BJ (cell line): ENCODE data around the gene MYLK2. TPM values are rescaled to one million over a fixed set of nuclear protein-coding genes. Genes with fewer than 3 reads are reported as not detected.

Source experiments
- CTCF ChIA-PET: fragments of 350-600 bp; formaldehyde crosslinking; extraction: SDS; loops from one replicate; lab custom pipeline; 2021; ENCODE audit warnings: antibody characterized with exemption, inconsistent platforms; lab: Yijun Ruan, JAX
- POLR2A ChIA-PET: fragments of 300-600 bp; sonication (Branson Sonifier 250); formaldehyde crosslinking; extraction: SDS; loops from one replicate; lab custom pipeline; 2021; ENCODE audit warnings: antibody characterized with exemption; lab: Charles Lee
- DNase-seq: peaks from one replicate; pipeline ENCODE4 v3.0.0-alpha.2; 2011; ENCODE audit warnings: low read depth
- H3K27me3 ChIP-seq: 2 replicates; pipeline ENCODE4 v1.6.0; 2011; ENCODE audit warnings: low read length; ENCODE audit not compliant: control insufficient read depth, insufficient read depth
- H3K36me3 ChIP-seq: 2 replicates; pipeline ENCODE4 v1.5.1; 2011; ENCODE audit warnings: low read length; ENCODE audit not compliant: control insufficient read depth, insufficient read depth
- H3K4me3 ChIP-seq: 2 replicates; pipeline ENCODE4 v1.5.1; 2011; ENCODE audit warnings: low read depth, mild to moderate bottlenecking, control low read depth, low read length
- CTCF ChIP-seq: IDR thresholded peaks from 2 replicates; pipeline ENCODE4 v1.5.1; 2011; ENCODE audit warnings: low read depth, mild to moderate bottlenecking, control low read depth, inconsistent platforms, low read length, moderate library complexity; ENCODE audit not compliant: insufficient read depth
- polyA plus RNA-seq: library from polyadenylated mRNA; depleted of rRNA; stranded (reverse); fragments of >200 nt; gene quantifications from 2 replicates; pipeline ENCODE4 v1.2.3, GENCODE V29; 2011

The MYLK2 gene
- polyA plus RNA-seq, 1 experiment: 0.10 TPM

- POLR2A ChIA-PET: no interaction called here
- CTCF ChIA-PET: interaction anchor here (1.2 to 2.5 kb wide), 3 partner anchors 16 to 222 kb away, joined by 3 to 16 read pairs (median 4); no protein-coding TSS in a partner anchor
- DNase-seq: no peak
- Histone ChIP-seq H3K4me3 (no peak overlapping the region), H3K36me3 (no peaks in the 10 kb centered on the region), H3K27me3 (peaks cover 37% of the 10 kb centered on the region)
- TF ChIP-seq CTCF: no peak
These were observed 49.9 kb downstream of the MYLK2 start for GRCh38 chr20:31868853-31869672.

- no peak for DNase-seq
- H3K27me3 ChIP-seq: peaks cover 36% of the 10 kb centered on the region
- no peak for TF ChIP-seq CTCF
- POLR2A ChIA-PET: no interaction called here
- H3K36me3 ChIP-seq: no peaks in the 10 kb centered on the region
- H3K4me3 ChIP-seq: no peak overlapping the region
- CTCF ChIA-PET: interaction anchor here (1.4 kb wide), 1 partner anchor 163 kb away, joined by 3 read pairs; no protein-coding TSS in a partner anchor
These were observed 50.5 kb downstream of the MYLK2 start for GRCh38 chr20:31869673-31869941.

- Histone ChIP-seq H3K27me3 (peaks cover 33% of the 10 kb centered on the region), H3K36me3 (no peaks in the 10 kb centered on the region), H3K4me3 (peak within 1 kb of the TSS; percentile 3)
- TF ChIP-seq CTCF: no peak
- DNase-seq: no peak
- POLR2A ChIA-PET: no interaction called here
- CTCF ChIA-PET: interaction anchor here (1.4 to 2.9 kb wide), 3 partner anchors 16 to 162 kb away, joined by 3 to 8 read pairs (median 5); no protein-coding TSS in a partner anchor
These were observed 51.0 kb downstream of the MYLK2 start, which contains the start of the genes DUSP15 and TTLL9 for GRCh38 chr20:31869942-31870725. Gene DUSP15 (minus strand): TSS chr20:31870527. CDS start chr20:31870337, 190 bp downstream. Gene TTLL9 (plus strand): TSS chr20:31870634. CDS start chr20:31871127, 493 bp downstream.

GRCh38 chr20:31870726-31871617 is 51.8 kb downstream of the MYLK2 start:
- POLR2A ChIA-PET: no interaction called here
- no peak for TF ChIP-seq CTCF
- no peaks in the 10 kb centered on the region for H3K36me3 ChIP-seq
- H3K27me3 ChIP-seq: peaks cover 33% of the 10 kb centered on the region
- CTCF ChIA-PET: interaction anchor here (0.8 to 2.9 kb wide), 5 partner anchors 11 to 48 kb away, joined by 3 to 8 read pairs (median 5); no protein-coding TSS in a partner anchor
- DNase-seq: no peak
- H3K4me3 ChIP-seq: no peak overlapping the region; the same call in 1 of the 2 replicates
